Measurements from ENCODE around the gene ARSB. TPM values are rescaled to one million over a fixed set of nuclear protein-coding genes. Genes with fewer than 3 reads are reported as not detected.

ARSB gene
- polyA plus RNA-seq, 1 of the 3 experiments (the other 2 are of a cell fraction) = 12.5 TPM

DNA sequence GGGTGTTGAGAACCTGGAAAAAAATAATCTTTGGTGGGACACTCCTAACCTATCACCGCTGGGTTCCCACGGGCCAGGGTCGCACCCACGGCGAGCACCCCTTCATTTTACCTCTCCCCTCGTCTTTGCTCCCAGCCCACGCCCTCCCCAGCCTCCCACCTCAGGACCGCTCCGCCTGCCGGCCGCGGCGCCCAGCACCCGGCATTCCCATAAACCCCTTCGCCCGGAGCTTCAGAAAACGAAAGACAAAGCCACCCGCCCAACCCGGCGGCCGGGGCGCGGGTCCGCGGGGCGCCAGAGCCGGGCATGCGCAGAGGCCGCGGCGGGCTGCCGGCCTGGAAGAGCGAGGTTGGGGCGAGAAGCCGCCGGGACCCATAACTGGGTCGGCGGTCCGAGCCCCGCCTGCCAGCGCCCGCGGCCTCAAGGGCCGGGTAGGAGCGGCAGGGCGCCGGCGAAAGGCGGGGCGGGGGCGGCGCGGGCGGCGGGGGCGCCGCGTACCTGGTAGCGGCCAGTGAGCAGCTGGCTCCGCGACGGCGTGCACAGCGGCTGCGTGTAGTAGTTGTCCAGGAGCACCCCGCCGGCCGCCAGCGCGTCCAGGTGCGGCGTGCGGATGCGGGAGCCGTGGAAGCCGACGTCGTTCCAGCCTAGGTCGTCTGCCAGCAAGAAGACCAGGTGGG lies 533 bp downstream of the ARSB start:
- Histone ChIP-seq H2AFZ (ENCODE audit: low read depth) (peak overlapping the region; percentile 92), H3K79me2 (ENCODE audit: insufficient read depth) (peaks cover 19% of the 10 kb centered on the region), H3K4me1 (ENCODE audit: control insufficient read depth in 1 of 2, insufficient read depth in 2 of 2, low read depth in 1 of 2, low read length in 1 of 2) (peaks cover 4 to 16% of the 10 kb centered on the region in 2 experiments; a peak in 2 of 4 replicates), H3K27me3 (ENCODE audit: insufficient read depth) (no peaks in the 10 kb centered on the region), H3K9me2 (no peaks in the 10 kb centered on the region), H3K36me3 (replicated peaks in 1 of 2; ENCODE audit: control insufficient read depth in 1 of 2, insufficient read depth in 2 of 2, low read length in 1 of 2) (no peaks in the 10 kb centered on the region), H3K9me3 (no peaks in the 10 kb centered on the region), H3F3A (replicated peaks; ENCODE audit: insufficient read depth) (peaks cover 26% of the 10 kb centered on the region), H3K9ac (peak overlapping the region; percentile 84), H4K20me1 (ENCODE audit: insufficient read depth) (no peaks in the 10 kb centered on the region), H3K27ac (ENCODE audit: low read depth in 2 of 2, low read length in 1 of 2) (peak overlapping the region; percentile 84 to 97), H3K4me3 (ENCODE audit: low read depth in 2 of 2, low read length in 1 of 2) (peak overlapping the region; percentile 73 to 85), H3K4me2 (peak overlapping the region; percentile 81)
- ChIA-PET CTCF (interaction anchor here (0.9 to 7.3 kb wide), 7 partner anchors 10 to 447 kb away, joined by 3 to 68 read pairs (median 3); no protein-coding TSS in a partner anchor), POLR2A (interaction anchor here (0.5 to 1.5 kb wide), 11 partner anchors 9 to 336 kb away, joined by 3 to 8 read pairs (median 3); partner anchors contain the start of gene LHFPL2)
- 0% methylated on average over 54 of the region's 79 CpGs for WGBS (ENCODE audit: low lambda C conversion rate)
- DNase-seq = peak; percentile 97
- TF ChIP-seq GABPA (IDR thresholded peaks at IDR 0.05; ENCODE audit: low read depth) (no peak), EP300 (IDR thresholded peaks at IDR 0.05; ENCODE audit: borderline replicate concordance in 1 of 2, low read depth in 1 of 2, low read length in 1 of 2) (0 out of 4 replicates have a peak, but pooled peaks of 1 of the 2 experiments have one; percentile 8), TCF12 (IDR thresholded peaks at IDR 0.05) (no peak), USF2 (IDR thresholded peaks at IDR 0.05; ENCODE audit: borderline replicate concordance, low read depth, low read length) (no peak), TEAD4 (IDR thresholded peaks at IDR 0.05; ENCODE audit: borderline replicate concordance, insufficient read depth) (no peak), MAX (IDR thresholded peaks at IDR 0.05; ENCODE audit: low read depth) (peak; percentile 30; the same call in 1 of the 2 replicates), NRF1 (IDR thresholded peaks at IDR 0.05; ENCODE audit: low read depth, low read length) (peak; percentile 89), MXI1 (IDR thresholded peaks at IDR 0.05; ENCODE audit: low read depth, low read length) (peak; percentile 66; the same call in 1 of the 2 replicates), RFX5 (IDR thresholded peaks at IDR 0.05; ENCODE audit: low read length) (peak; percentile 31; the same call in 1 of the 2 replicates), CHD2 (IDR thresholded peaks at IDR 0.05; ENCODE audit: low read length, partially characterized antibody) (peak; percentile 41), RAD21 (IDR thresholded peaks at IDR 0.05; ENCODE audit: low read length) (peak; percentile 13; the same call in 1 of the 2 replicates), TAF1 (IDR thresholded peaks at IDR 0.05; ENCODE audit: borderline replicate concordance, low read depth, low read length) (peak; percentile 38; the same call in 1 of the 2 replicates), MEF2A (IDR thresholded peaks at IDR 0.05; ENCODE audit: borderline replicate concordance, low read depth) (no peak), EZH2phosphoT487 (IDR thresholded peaks at IDR 0.05; ENCODE audit: borderline replicate concordance, low read depth) (no peak)
- TF ChIP-seq, protein P1, sequence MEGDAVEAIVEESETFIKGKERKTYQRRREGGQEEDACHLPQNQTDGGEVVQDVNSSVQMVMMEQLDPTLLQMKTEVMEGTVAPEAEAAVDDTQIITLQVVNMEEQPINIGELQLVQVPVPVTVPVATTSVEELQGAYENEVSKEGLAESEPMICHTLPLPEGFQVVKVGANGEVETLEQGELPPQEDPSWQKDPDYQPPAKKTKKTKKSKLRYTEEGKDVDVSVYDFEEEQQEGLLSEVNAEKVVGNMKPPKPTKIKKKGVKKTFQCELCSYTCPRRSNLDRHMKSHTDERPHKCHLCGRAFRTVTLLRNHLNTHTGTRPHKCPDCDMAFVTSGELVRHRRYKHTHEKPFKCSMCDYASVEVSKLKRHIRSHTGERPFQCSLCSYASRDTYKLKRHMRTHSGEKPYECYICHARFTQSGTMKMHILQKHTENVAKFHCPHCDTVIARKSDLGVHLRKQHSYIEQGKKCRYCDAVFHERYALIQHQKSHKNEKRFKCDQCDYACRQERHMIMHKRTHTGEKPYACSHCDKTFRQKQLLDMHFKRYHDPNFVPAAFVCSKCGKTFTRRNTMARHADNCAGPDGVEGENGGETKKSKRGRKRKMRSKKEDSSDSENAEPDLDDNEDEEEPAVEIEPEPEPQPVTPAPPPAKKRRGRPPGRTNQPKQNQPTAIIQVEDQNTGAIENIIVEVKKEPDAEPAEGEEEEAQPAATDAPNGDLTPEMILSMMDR (IDR thresholded peaks at IDR 0.05) = peak; percentile 37
- TF ChIP-seq, protein P2, sequence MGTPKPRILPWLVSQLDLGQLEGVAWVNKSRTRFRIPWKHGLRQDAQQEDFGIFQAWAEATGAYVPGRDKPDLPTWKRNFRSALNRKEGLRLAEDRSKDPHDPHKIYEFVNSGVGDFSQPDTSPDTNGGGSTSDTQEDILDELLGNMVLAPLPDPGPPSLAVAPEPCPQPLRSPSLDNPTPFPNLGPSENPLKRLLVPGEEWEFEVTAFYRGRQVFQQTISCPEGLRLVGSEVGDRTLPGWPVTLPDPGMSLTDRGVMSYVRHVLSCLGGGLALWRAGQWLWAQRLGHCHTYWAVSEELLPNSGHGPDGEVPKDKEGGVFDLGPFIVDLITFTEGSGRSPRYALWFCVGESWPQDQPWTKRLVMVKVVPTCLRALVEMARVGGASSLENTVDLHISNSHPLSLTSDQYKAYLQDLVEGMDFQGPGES (IDR thresholded peaks at IDR 0.05; ENCODE audit: low read depth, low read length) = no peak
- TF ChIP-seq, protein P3, sequence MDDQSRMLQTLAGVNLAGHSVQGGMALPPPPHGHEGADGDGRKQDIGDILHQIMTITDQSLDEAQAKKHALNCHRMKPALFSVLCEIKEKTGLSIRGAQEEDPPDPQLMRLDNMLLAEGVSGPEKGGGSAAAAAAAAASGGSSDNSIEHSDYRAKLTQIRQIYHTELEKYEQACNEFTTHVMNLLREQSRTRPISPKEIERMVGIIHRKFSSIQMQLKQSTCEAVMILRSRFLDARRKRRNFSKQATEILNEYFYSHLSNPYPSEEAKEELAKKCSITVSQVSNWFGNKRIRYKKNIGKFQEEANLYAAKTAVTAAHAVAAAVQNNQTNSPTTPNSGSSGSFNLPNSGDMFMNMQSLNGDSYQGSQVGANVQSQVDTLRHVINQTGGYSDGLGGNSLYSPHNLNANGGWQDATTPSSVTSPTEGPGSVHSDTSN (IDR thresholded peaks at IDR 0.05) = no peak

All from SK-N-SH (cell line).